Transverse colon (tissue), 4 donors: ENCODE measurements around the gene SH2D4B. TPM values are rescaled to one million over a fixed set of nuclear protein-coding genes. Genes with fewer than 3 reads are reported as not detected.

ENCODE experiments used
- DNase-seq: peaks from one replicate; pipeline ENCODE4 v3.0.0-alpha.2; 2019
- H3K27ac ChIP-seq, 4 donors: fragments of 200-600 bp; sonication (generic); 2 replicates each; pipeline ENCODE4 v1.5.1; 2016 to 2018; ENCODE audit warnings: inconsistent platforms in 4 of 4
- H3K27me3 ChIP-seq: fragments of 200-600 bp; sonication (generic); 2 replicates; pipeline ENCODE4 v1.5.1; 2017; ENCODE audit warnings: inconsistent platforms
- H3K36me3 ChIP-seq, 4 donors: fragments of 200-600 bp; sonication (generic); 2 replicates each; pipeline ENCODE4 v1.5.1; 2017 to 2019; ENCODE audit warnings: inconsistent platforms in 4 of 4
- H3K4me1 ChIP-seq, 4 donors: fragments of 200-600 bp; sonication (generic); 2 replicates each; pipeline ENCODE4 v1.5.1; 2017 to 2020; ENCODE audit warnings: inconsistent platforms in 4 of 4
- H3K4me3 ChIP-seq, 4 donors: fragments of 200-600 bp; sonication (generic); 1 replicate in 1 of 4; 2 replicates in 3 of 4; pipeline versions ENCODE4 v1.5.1 to v1.6.1; 2017 to 2019; ENCODE audit warnings: inconsistent platforms in 4 of 4
- H3K9me3 ChIP-seq, 2 donors: fragments of 200-600 bp; sonication (generic); 2 replicates each; pipeline ENCODE4 v1.5.1; 2017 to 2019; ENCODE audit warnings: inconsistent platforms in 2 of 2
- CTCF ChIP-seq, 5 experiments: fragments of 200-600 bp in 3 of 5; fragments of 450-650 bp in 2 of 5; sonication (generic) in 3 of 5; IDR thresholded peaks; 1 replicate in 2 of 5; 2 replicates in 3 of 5; pipeline ENCODE4 v1.5.1; 2016 to 2017; ENCODE audit warnings: antibody characterized with exemption in 5 of 5, inconsistent platforms in 3 of 5, mild to moderate bottlenecking in 2 of 5, moderate library complexity in 1 of 5
- EP300 ChIP-seq: sonication (generic); formaldehyde crosslinking; IDR thresholded peaks from one replicate; pipeline ENCODE4 v1.6.1; 2017; ENCODE audit warnings: antibody characterized with exemption, low read depth
- POLR2A ChIP-seq: fragments of 450-650 bp; IDR thresholded peaks from one replicate; pipeline ENCODE4 v1.6.1; 2016; ENCODE audit warnings: antibody characterized with exemption, mild to moderate bottlenecking, moderate library complexity
- POLR2AphosphoS5 ChIP-seq, 3 donors: sonication (generic); formaldehyde crosslinking; IDR thresholded peaks; one replicate each; pipeline ENCODE4 v1.6.1; 2016; ENCODE audit warnings: antibody characterized with exemption in 3 of 3
- WGBS, 2 donors: methylation state at CpG; one replicate each; pipeline ENCODE4 v1.1.5; 2018; ENCODE audit warnings: low coverage in 1 of 2; 5-methylcytosine and 5-hydroxymethylcytosine counted together
- in situ Hi-C, 4 donors: fragments of 200-750 bp; cut with MboI; loops; one replicate each; pipeline versions ENCODE4 v1.15.0 to v1.15.1; 2017; ENCODE audit warnings: low sequenced_read_pairs in 3 of 4, low pct_ligation_motif_present in 1 of 4, low pct_unique_long_range_greater_than_20kb in 1 of 4
- intact Hi-C: fragments of 100-400 bp; cut with DNase I; formaldehyde crosslinking; loops from one replicate; pipeline ENCODE4 v1.15.1; 2023; ENCODE audit warnings: low total_unique reads
- total RNA-seq, 4 donors: library from RNA; depleted of rRNA; stranded (reverse); fragments of >200 nt; gene quantifications; one replicate each; pipeline ENCODE4 v1.1.0, GENCODE V29; 2016

SH2D4B gene
- total RNA-seq, 4 donors from 2014 or later, result 0.32 TPM; not detected in 3

GRCh38 chr10:80659289-80659688 lies 121.6 kb downstream of the SH2D4B start:
- intact Hi-C loops (no loop called here), in situ Hi-C loops (loop anchor here in 1 of 4 donors (25.0 kb wide), 1 partner anchor 278 kb away; no protein-coding TSS in a partner anchor)
- Histone ChIP-seq H3K27ac (no peak overlapping the region), H3K4me1 (peaks cover 0 to 13% (median 5%) of the 10 kb centered on the region in 4 donors), H3K36me3 (no peaks in the 10 kb centered on the region), H3K9me3 (no peaks in the 10 kb centered on the region), H3K27me3 (no peaks in the 10 kb centered on the region), H3K4me3 (no peak overlapping the region)
- 90% methylated on average over 9 of the region's 9 CpGs; no CpG with 5 or more reads in 1 of the 2 donors for WGBS, 2 donors
- DNase-seq, result no peak
- TF ChIP-seq EP300, result no peak

GRCh38 chr10:80660266-80660665 lies 122.6 kb downstream of the SH2D4B start:
- H3K4me1 ChIP-seq, result peaks cover 0 to 13% (median 5%) of the 10 kb centered on the region in 4 donors
- H3K9me3 ChIP-seq, result no peaks in the 10 kb centered on the region
- no peaks in the 10 kb centered on the region for H3K27me3 ChIP-seq
- no peak for TF ChIP-seq CTCF (IDR thresholded peaks at IDR 0.05)
- TF ChIP-seq EP300, result no peak
- no peak for TF ChIP-seq POLR2AphosphoS5 (IDR thresholded peaks at IDR 0.05)
- no peak for TF ChIP-seq POLR2A
- 60 to 76% methylated on average over 6 to 7 of the region's 7 CpGs for WGBS, 2 donors
- intact Hi-C loops, result no loop called here
- H3K4me3 ChIP-seq, result no peak overlapping the region
- no peak overlapping the region for H3K27ac ChIP-seq
- in situ Hi-C loops, result loop anchor here in 2 of 4 donors (10.0 to 25.0 kb wide), 2 partner anchors 265 to 277 kb away; no protein-coding TSS in a partner anchor
- no peaks in the 10 kb centered on the region for H3K36me3 ChIP-seq
- no peak for DNase-seq

GRCh38 chr10:80660736-80661135 lies 123.0 kb downstream of the SH2D4B start:
- H3K27ac ChIP-seq, result no peak overlapping the region
- intact Hi-C loops (no loop called here), in situ Hi-C loops (loop anchor here in 2 of 4 donors (10.0 to 25.0 kb wide), 2 partner anchors 264 to 277 kb away; no protein-coding TSS in a partner anchor)
- no peak for DNase-seq
- no peaks in the 10 kb centered on the region for H3K36me3 ChIP-seq
- no peaks in the 10 kb centered on the region for H3K27me3 ChIP-seq
- peaks cover 0 to 13% (median 5%) of the 10 kb centered on the region in 4 donors for H3K4me1 ChIP-seq
- H3K4me3 ChIP-seq, result no peak overlapping the region
- no peak for TF ChIP-seq EP300
- no peak for TF ChIP-seq POLR2AphosphoS5 (IDR thresholded peaks at IDR 0.05)
- no peak for TF ChIP-seq POLR2A
- TF ChIP-seq CTCF (IDR thresholded peaks at IDR 0.05), result no peak
- no peaks in the 10 kb centered on the region for H3K9me3 ChIP-seq
- 62 to 73% methylated on average over 4 to 7 of the region's 7 CpGs for WGBS, 2 donors

- intact Hi-C loops (no loop called here), in situ Hi-C loops (loop anchor here in 2 of 4 donors (10.0 to 25.0 kb wide), 2 partner anchors 263 to 276 kb away; no protein-coding TSS in a partner anchor)
- no peaks in the 10 kb centered on the region for H3K36me3 ChIP-seq
These were observed 123.8 kb downstream of the SH2D4B start for GRCh38 chr10:80661526-80661925.

More at GRCh38 chr10:80661526-80661925, 123.8 kb downstream of the SH2D4B start:
- no peaks in the 10 kb centered on the region for H3K9me3 ChIP-seq
- no peak overlapping the region for H3K4me3 ChIP-seq
- no peaks in the 10 kb centered on the region for H3K27me3 ChIP-seq
- H3K27ac ChIP-seq, result no peak overlapping the region
- peaks cover 0 to 13% (median 5%) of the 10 kb centered on the region in 4 donors for H3K4me1 ChIP-seq
- WGBS, 2 donors, result 91 to 95% methylated on average over 3 of the region's 3 CpGs
- TF ChIP-seq EP300 (no peak), POLR2A (no peak), CTCF (IDR thresholded peaks at IDR 0.05) (no peak), POLR2AphosphoS5 (IDR thresholded peaks at IDR 0.05) (no peak)
- no peak for DNase-seq
